Endothelial cell of umbilical vein (primary cell): ENCODE data around the gene GNPDA1.

Experiments
- EZH2 ChIP-seq: IDR thresholded peaks from 2 replicates; pipeline ENCODE4 v1.6.1; 2012; ENCODE audit warnings: borderline replicate concordance, low read depth, mild to moderate bottlenecking, moderate library complexity, low read length, inconsistent platforms; ENCODE audit not compliant: severe bottlenecking
- FOS ChIP-seq: IDR thresholded peaks from 2 replicates; pipeline ENCODE4 v1.6.1; 2011; ENCODE audit warnings: mild to moderate bottlenecking, low read length, moderate library complexity, borderline replicate concordance; ENCODE audit not compliant: insufficient read depth
- GATA2 ChIP-seq: IDR thresholded peaks from 2 replicates; pipeline ENCODE4 v1.7.0; 2011; ENCODE audit warnings: low read depth, mild to moderate bottlenecking, moderate library complexity, mixed read lengths, low read length; ENCODE audit not compliant: insufficient read length, insufficient read depth
- JUN ChIP-seq: IDR thresholded peaks from 2 replicates; pipeline ENCODE4 v1.6.1; 2011; ENCODE audit warnings: borderline replicate concordance, low read depth; ENCODE audit not compliant: insufficient read length, insufficient read depth
- MYC ChIP-seq: IDR thresholded peaks from one replicate; pipeline ENCODE4 v1.6.1; 2011; ENCODE audit warnings: mild to moderate bottlenecking, low read depth, low read length
- POLR2A ChIP-seq: IDR thresholded peaks from 2 replicates; pipeline ENCODE4 v1.6.1; 2012; ENCODE audit warnings: low read depth, mild to moderate bottlenecking, control low read depth, low read length
- POLR2AphosphoS5 ChIP-seq: IDR thresholded peaks from 2 replicates; pipeline ENCODE4 v1.6.1; 2012; ENCODE audit warnings: low read depth, mild to moderate bottlenecking, control low read depth, low read length, moderate library complexity; ENCODE audit not compliant: insufficient read depth
- TF ChIP-seq, protein P1 (sequence below), 2 donors: IDR thresholded peaks; 1 replicate in 1 of 2; 2 replicates in 1 of 2; pipeline ENCODE4 v1.5.1; 2011; ENCODE audit warnings: low read length in 2 of 2, mild to moderate bottlenecking in 2 of 2, moderate library complexity in 2 of 2, control low read depth in 1 of 2, inconsistent platforms in 1 of 2, low read depth in 1 of 2; ENCODE audit not compliant: insufficient read depth in 1 of 2; ENCODE audit errors: extremely low read depth in 1 of 2
- TF ChIP-seq, protein P2 (sequence below): IDR thresholded peaks from 2 replicates; pipeline ENCODE4 v1.6.1; 2011; ENCODE audit not compliant: insufficient read depth, insufficient read length

DNA sequence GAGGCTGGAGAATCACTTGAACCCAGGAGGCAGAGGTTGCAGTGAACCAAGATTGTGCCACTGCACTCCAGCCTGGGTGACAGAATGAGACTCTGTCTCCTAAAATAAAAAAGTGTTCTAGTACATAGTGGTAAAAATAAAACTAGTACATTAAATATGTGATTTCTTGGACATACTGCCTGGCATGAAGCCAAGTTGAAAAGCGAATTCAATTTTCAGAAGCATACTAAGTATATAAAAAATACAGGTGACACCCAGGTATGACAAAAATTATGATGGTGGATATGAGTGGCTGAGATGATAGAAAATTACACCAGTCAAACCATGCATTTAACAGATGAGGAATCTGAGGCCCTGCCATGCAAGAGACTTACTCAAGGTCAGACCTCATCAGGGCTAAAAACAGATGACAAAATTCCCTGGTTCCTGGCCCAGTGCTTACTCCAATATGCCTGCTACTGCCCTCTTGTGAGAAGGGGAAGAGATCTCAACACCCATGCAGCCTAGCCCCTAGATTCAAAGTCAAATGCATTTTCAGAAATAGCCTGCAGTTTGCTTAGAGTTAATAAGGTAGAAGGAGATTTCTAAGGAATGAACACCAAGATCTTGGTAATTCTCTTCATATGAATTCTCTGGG, 46.6 kb upstream of the GNPDA1 start:
- TF ChIP-seq, protein P1, sequence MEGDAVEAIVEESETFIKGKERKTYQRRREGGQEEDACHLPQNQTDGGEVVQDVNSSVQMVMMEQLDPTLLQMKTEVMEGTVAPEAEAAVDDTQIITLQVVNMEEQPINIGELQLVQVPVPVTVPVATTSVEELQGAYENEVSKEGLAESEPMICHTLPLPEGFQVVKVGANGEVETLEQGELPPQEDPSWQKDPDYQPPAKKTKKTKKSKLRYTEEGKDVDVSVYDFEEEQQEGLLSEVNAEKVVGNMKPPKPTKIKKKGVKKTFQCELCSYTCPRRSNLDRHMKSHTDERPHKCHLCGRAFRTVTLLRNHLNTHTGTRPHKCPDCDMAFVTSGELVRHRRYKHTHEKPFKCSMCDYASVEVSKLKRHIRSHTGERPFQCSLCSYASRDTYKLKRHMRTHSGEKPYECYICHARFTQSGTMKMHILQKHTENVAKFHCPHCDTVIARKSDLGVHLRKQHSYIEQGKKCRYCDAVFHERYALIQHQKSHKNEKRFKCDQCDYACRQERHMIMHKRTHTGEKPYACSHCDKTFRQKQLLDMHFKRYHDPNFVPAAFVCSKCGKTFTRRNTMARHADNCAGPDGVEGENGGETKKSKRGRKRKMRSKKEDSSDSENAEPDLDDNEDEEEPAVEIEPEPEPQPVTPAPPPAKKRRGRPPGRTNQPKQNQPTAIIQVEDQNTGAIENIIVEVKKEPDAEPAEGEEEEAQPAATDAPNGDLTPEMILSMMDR (IDR thresholded peaks at IDR 0.05; ENCODE audit: extremely low read depth in 1 of 2, insufficient read depth in 1 of 2, low read depth in 1 of 2, low read length in 2 of 2) = no peak
- no peak for TF ChIP-seq POLR2A
- no peak for TF ChIP-seq POLR2AphosphoS5
- no peak for TF ChIP-seq EZH2
- TF ChIP-seq, protein P2, sequence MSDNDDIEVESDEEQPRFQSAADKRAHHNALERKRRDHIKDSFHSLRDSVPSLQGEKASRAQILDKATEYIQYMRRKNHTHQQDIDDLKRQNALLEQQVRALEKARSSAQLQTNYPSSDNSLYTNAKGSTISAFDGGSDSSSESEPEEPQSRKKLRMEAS = no peak
- no peak for TF ChIP-seq GATA2
- no peak for TF ChIP-seq FOS
- TF ChIP-seq JUN = no peak
- TF ChIP-seq MYC = no peak
